GM20000 (cell line): Measurements from ENCODE around the gene CAMKK1.

Source experiments
- DNase-seq: peaks from one replicate; pipeline ENCODE4 v3.0.0; 2012; ENCODE audit warnings: low spot score
- CTCF ChIP-seq: IDR thresholded peaks from 2 replicates; pipeline ENCODE4 v1.5.1; 2012; ENCODE audit warnings: mild to moderate bottlenecking, control low read depth; ENCODE audit errors: extremely low read depth, missing control alignments

The CAMKK1 gene

GRCh38 chr17:3893003-3893719 lies at the start of gene CAMKK1:
TSS of gene CAMKK1 (minus strand) at chr17:3893053. CDS start at chr17:3885687, 7,366 bp downstream.
- no peak for TF ChIP-seq CTCF
- DNase-seq: peak; percentile 100

DNA sequence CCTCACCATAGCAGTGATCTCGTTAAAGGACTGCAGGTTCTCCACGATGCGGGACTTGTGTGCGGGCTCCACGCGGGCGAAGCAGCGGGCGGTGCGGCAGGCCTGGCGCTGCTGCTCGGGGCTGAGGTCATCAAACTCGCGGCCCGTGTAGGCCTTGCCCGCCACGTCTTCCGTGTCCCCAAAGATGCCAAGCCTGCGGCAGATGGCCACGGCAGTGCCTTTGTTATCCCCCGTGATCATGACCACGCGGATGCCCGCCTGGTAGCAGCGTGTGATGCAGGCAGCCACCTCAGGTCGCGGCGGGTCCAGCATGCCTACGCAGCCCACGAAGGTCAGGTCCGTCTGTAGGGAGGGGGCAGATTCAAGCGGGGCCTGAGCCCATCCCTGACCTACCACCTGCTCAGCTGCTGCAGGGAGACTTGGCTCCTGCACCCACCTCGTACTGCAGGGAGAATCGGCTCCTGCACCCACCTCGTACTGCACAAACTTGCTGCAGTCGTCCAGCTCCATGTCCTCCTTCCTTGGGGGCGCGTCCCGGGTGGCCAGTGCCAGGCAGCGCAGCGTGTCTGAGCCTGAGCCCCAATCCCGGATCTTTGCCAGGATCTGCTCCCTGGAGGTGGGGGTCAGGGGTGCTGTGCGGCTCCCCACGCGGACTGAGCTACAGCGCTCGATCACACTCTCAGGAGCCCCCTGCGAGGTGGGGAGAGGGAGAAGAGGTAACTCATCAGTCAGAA lies 48.3 kb upstream of the CAMKK1 start:
- no peak for TF ChIP-seq CTCF
- no peak for DNase-seq

DNA sequence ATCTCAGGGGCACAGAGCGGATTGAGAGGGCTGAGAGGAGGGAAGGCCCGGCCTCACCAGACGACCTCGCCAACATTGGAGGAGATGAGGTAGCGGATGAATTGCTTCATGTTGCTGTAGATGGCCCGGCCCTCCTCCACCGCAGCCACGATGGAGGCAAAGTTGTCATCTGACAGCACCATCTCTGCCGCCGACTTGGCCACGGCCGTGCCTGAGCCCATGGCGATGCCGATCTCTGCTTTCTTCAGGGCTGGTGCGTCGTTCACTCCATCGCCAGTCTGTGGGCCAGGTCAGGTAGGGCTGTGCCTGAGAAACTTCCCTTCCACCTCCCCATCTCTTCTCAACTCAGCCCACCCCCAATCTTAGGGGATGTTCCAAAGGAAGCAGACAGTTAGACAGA lies 44.5 kb upstream of the CAMKK1 start:
- TF ChIP-seq CTCF: no peak

DNA sequence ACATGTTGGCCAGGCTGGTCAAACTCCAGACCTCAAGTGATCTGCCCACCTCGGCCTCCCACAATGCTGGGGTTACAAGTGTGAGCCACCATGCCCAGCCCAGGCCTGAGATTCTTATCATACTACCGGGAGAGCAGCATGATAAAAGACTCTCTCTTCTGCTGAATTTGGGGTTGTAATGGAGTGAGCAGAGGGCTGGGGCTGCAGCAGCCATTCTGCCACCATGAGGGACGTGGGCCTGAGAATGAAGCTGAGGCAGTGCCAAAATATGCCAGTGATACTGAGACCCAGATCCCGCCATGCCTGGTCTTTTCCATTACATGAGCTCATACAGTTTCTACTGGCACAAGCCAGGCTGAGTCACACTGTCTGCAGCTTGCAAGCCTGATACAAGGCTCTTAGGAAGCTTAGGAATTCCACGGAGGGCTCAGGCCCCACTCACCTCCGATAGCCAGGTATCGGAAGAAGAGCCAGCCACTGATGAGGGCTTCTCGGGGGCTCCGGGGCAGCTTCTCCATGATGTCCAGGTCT lies 43.0 kb upstream of the CAMKK1 start:
- no peak for DNase-seq
- TF ChIP-seq CTCF: no peak

More for the DNA sequence above, 44.5 kb upstream of the CAMKK1 start:
- no peak for DNase-seq

DNA sequence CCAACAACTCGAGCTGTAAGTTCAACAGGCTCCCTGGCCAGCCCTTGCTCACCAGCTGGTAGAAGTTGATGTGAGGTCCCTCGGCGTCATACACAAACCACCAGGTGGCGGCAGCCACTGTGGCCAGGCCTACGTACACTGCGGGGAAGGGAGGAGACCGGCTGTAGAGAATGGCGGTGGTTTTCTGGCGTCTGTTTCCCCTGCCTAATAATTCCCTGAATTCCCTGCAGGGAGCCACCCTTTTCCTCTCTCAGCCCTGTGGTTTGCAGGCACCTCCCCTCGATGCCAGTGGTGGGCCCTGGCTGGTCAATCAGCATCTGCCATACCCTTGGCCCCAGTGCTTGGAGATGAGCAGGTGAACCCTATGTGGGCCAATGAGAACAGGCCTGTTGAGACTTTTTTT lies 42.3 kb upstream of the CAMKK1 start:
- TF ChIP-seq CTCF: peak; percentile 48
- DNase-seq: peak; percentile 78

DNA sequence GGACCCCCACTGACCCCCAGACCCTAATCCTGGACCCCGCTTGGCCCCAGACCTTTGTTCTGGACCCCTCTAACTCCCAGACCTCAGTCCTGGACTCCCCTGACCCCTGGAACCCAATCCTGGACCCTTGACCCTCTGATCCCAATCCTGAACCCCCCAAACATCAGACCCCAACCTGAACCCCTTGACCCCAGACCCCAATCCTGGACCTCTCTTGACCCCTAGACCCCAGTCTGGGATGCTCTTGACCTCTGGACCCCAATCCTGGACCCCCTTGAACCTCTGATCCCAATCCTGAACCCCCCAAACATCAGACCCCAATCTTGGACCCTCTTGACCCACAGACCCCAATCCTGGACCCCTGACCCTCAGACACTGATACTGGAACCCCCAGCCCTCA lies 36.9 kb upstream of the CAMKK1 start:
- TF ChIP-seq CTCF: no peak
- DNase-seq: no peak

DNA sequence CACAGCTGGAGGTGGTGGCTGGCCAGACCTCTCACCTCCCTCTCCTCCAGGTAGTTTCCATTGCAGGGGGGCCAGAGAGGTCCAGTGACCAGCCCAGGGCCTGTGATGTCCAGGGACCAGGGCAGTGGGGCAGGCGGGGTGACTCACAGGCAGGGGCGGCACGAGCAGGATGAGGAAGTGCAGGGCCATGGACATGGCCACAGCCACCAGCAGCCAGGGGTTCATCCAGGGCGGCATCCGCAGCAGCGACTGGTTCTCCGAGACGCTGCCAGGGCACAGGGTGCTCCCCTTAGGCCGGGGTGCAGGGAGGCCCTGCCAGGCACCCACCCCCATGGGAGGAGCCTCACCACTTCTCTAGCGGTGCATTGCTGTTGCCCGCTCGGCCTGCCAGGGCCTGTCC lies 36.3 kb upstream of the CAMKK1 start:
- no peak for TF ChIP-seq CTCF
- DNase-seq: no peak
